DND-41 (cell line): ENCODE measurements around the gene GSG1L2.

ENCODE experiments used
- ATAC-seq: fragments of 200-7000 bp; cut with Tn5 transposase; 3 replicates; pipeline ENCODE4 v1.9.1; 2021; ENCODE audit warnings: low read depth; ENCODE audit not compliant: insufficient read depth
- DNase-seq: peaks from one replicate; pipeline ENCODE4 v3.0.0-alpha.2; 2020
- H2AFZ ChIP-seq: 2 replicates; pipeline ENCODE4 v1.6.0; 2012; ENCODE audit warnings: low read depth, low read length
- H3K27ac ChIP-seq: 2 replicates; pipeline ENCODE4 v1.5.1; 2012; ENCODE audit warnings: low read length, inconsistent platforms
- H3K27me3 ChIP-seq: fragments of 200-600 bp; sonication (generic); 2 replicates; pipeline ENCODE4 v1.6.0; 2012; ENCODE audit warnings: low read length, mild to moderate bottlenecking, inconsistent platforms; ENCODE audit not compliant: insufficient read depth, poor library complexity
- H3K36me3 ChIP-seq: 2 replicates; pipeline ENCODE4 v1.5.1; 2012; ENCODE audit warnings: low read length, inconsistent platforms; ENCODE audit not compliant: insufficient read depth
- H3K4me1 ChIP-seq: 2 replicates; pipeline ENCODE4 v1.5.1; 2012; ENCODE audit warnings: mild to moderate bottlenecking, low read length; ENCODE audit not compliant: insufficient read depth
- H3K4me2 ChIP-seq: 2 replicates; pipeline ENCODE4 v1.6.0; 2012; ENCODE audit warnings: mild to moderate bottlenecking, moderate library complexity, low read length, inconsistent platforms; ENCODE audit not compliant: insufficient read depth
- H3K4me3 ChIP-seq, 2 experiments: fragments of 200-600 bp in 1 of 2; shearing (Covaris generic) in 1 of 2; 2 replicates each; pipeline ENCODE4 v1.5.1; 2012 to 2016; ENCODE audit warnings: inconsistent platforms in 2 of 2, low read length in 2 of 2, mild to moderate bottlenecking in 2 of 2, low read depth in 1 of 2, moderate library complexity in 1 of 2
- H3K79me2 ChIP-seq: 2 replicates; pipeline ENCODE4 v1.6.0; 2012; ENCODE audit warnings: low read length, inconsistent platforms; ENCODE audit not compliant: insufficient read depth
- H3K9ac ChIP-seq: 2 replicates; pipeline ENCODE4 v1.6.0; 2012; ENCODE audit warnings: low read depth, mild to moderate bottlenecking, inconsistent platforms, low read length, moderate library complexity
- H3K9me3 ChIP-seq: 2 replicates; pipeline ENCODE4 v1.5.1; 2012; ENCODE audit warnings: low read length, moderate library complexity, mild to moderate bottlenecking, inconsistent platforms; ENCODE audit not compliant: insufficient read depth, severe bottlenecking
- H4K20me1 ChIP-seq: 2 replicates; pipeline ENCODE4 v1.6.0; 2012; ENCODE audit warnings: low read length; ENCODE audit not compliant: insufficient read depth
- CTCF ChIP-seq: IDR thresholded peaks from 2 replicates; pipeline ENCODE4 v1.5.1; 2012; ENCODE audit warnings: borderline replicate concordance, low read length, moderate library complexity, mild to moderate bottlenecking; ENCODE audit not compliant: poor library complexity, severe bottlenecking; ENCODE audit errors: extremely low read depth
- EZH2 ChIP-seq: IDR thresholded peaks from 3 replicates; pipeline ENCODE4 v1.6.1; 2012; ENCODE audit warnings: borderline replicate concordance, low read depth, mild to moderate bottlenecking, moderate library complexity, low read length, inconsistent platforms; ENCODE audit not compliant: severe bottlenecking

GSG1L2 gene

GRCh38 chr17:9811537-9811936 lies 10.3 kb downstream of the GSG1L2 start:
- DNase-seq (no peak), ATAC-seq (no peak)
- H3K9me3 ChIP-seq: no peaks in the 10 kb centered on the region
- H2AFZ ChIP-seq: no peak overlapping the region
- no peaks in the 10 kb centered on the region for H3K27me3 ChIP-seq
- no peak for TF ChIP-seq CTCF
- TF ChIP-seq EZH2: no peak
- H4K20me1 ChIP-seq: no peaks in the 10 kb centered on the region
- no peak overlapping the region for H3K4me2 ChIP-seq
- H3K79me2 ChIP-seq: no peaks in the 10 kb centered on the region
- no peak overlapping the region for H3K27ac ChIP-seq
- H3K9ac ChIP-seq: no peak overlapping the region
- H3K4me3 ChIP-seq: no peak overlapping the region
- H3K4me1 ChIP-seq: no peaks in the 10 kb centered on the region
- no peaks in the 10 kb centered on the region for H3K36me3 ChIP-seq

- no peaks in the 10 kb centered on the region for H3K36me3 ChIP-seq
- no peaks in the 10 kb centered on the region for H3K27me3 ChIP-seq
- no peaks in the 10 kb centered on the region for H4K20me1 ChIP-seq
- TF ChIP-seq CTCF: no peak
- TF ChIP-seq EZH2: no peak
- no peaks in the 10 kb centered on the region for H3K79me2 ChIP-seq
- ATAC-seq (no peak), DNase-seq (no peak)
- no peaks in the 10 kb centered on the region for H3K9me3 ChIP-seq
- no peak overlapping the region for H3K4me3 ChIP-seq
- H2AFZ ChIP-seq: no peak overlapping the region
- H3K9ac ChIP-seq: no peak overlapping the region
- H3K27ac ChIP-seq: no peak overlapping the region
- H3K4me2 ChIP-seq: no peak overlapping the region
- no peaks in the 10 kb centered on the region for H3K4me1 ChIP-seq
Observed at GRCh38 chr17:9811086-9811485, 10.8 kb downstream of the GSG1L2 start.

- no peaks in the 10 kb centered on the region for H3K36me3 ChIP-seq
- no peak overlapping the region for H3K27ac ChIP-seq
- TF ChIP-seq CTCF: no peak
- TF ChIP-seq EZH2: no peak
- H3K4me3 ChIP-seq: no peak overlapping the region
- H3K27me3 ChIP-seq: no peaks in the 10 kb centered on the region
- no peak overlapping the region for H3K4me2 ChIP-seq
- DNase-seq: no peak
- no peak overlapping the region for H2AFZ ChIP-seq
- no peak for ATAC-seq
- no peak overlapping the region for H3K9ac ChIP-seq
- H4K20me1 ChIP-seq: no peaks in the 10 kb centered on the region
- no peaks in the 10 kb centered on the region for H3K79me2 ChIP-seq
- no peaks in the 10 kb centered on the region for H3K9me3 ChIP-seq
- no peaks in the 10 kb centered on the region for H3K4me1 ChIP-seq
Observed at GRCh38 chr17:9810100-9810949, 11.6 kb downstream of the GSG1L2 start.
